ENCODE results near the gene NR5A2. TPM values are rescaled to one million over a fixed set of nuclear protein-coding genes. Genes with fewer than 3 reads are reported as not detected.

Gene NR5A2
- polyA plus RNA-seq, 1 donor = 3.0 TPM

- DNase-seq = no peak
Observed at GRCh38 chr1:200128944-200129879, 101.7 kb downstream of the NR5A2 start.

GRCh38 chr1:200130552-200130951, 103.0 kb downstream of the NR5A2 start:
- no peak for DNase-seq

GRCh38 chr1:200131551-200132125, 104.1 kb downstream of the NR5A2 start:
- no peak for DNase-seq

GRCh38 chr1:200133123-200133522, 105.6 kb downstream of the NR5A2 start:
- DNase-seq = no peak

- DNase-seq = no peak
Observed at GRCh38 chr1:200134116-200134515, 106.6 kb downstream of the NR5A2 start.

- no peak for DNase-seq
Observed at GRCh38 chr1:200136384-200136783, 108.9 kb downstream of the NR5A2 start.

- DNase-seq = no peak
Observed at GRCh38 chr1:200139661-200140250, 112.2 kb downstream of the NR5A2 start.

- DNase-seq = no peak
Observed at GRCh38 chr1:200143347-200143746, 115.8 kb downstream of the NR5A2 start.

- no peak for DNase-seq
Observed at GRCh38 chr1:200146100-200146499, 118.6 kb downstream of the NR5A2 start.

- no peak for DNase-seq
Observed at GRCh38 chr1:200147094-200147493, 119.6 kb downstream of the NR5A2 start.

- no peak for DNase-seq
Observed at GRCh38 chr1:200147742-200148141, 120.2 kb downstream of the NR5A2 start.

- no peak for DNase-seq
Observed at GRCh38 chr1:200150006-200150405, 122.5 kb downstream of the NR5A2 start.

- no peak for DNase-seq
Observed at GRCh38 chr1:200150721-200151120, 123.2 kb downstream of the NR5A2 start.

- no peak for DNase-seq
Observed at GRCh38 chr1:200152336-200152735, 124.8 kb downstream of the NR5A2 start.

- no peak for DNase-seq
Observed at GRCh38 chr1:200153277-200154055, 126.0 kb downstream of the NR5A2 start.

GRCh38 chr1:200154069-200154767, 126.7 kb downstream of the NR5A2 start:
- no peak for DNase-seq

- DNase-seq = no peak
Observed at GRCh38 chr1:200157715-200158114, 130.2 kb downstream of the NR5A2 start.

GRCh38 chr1:200161801-200162200, 134.3 kb downstream of the NR5A2 start:
- DNase-seq = no peak

- DNase-seq = no peak
Observed at GRCh38 chr1:200162258-200162657, 134.7 kb downstream of the NR5A2 start.

- no peak for DNase-seq
Observed at GRCh38 chr1:200162877-200163276, 135.4 kb downstream of the NR5A2 start.

- no peak for DNase-seq
Observed at GRCh38 chr1:200163911-200164310, 136.4 kb downstream of the NR5A2 start.

Measured in hindlimb muscle (tissue), 1 donor.